ENCODE data around the gene GREM1. TPM values are rescaled to one million over a fixed set of nuclear protein-coding genes. Genes with fewer than 3 reads are reported as not detected.

Gene GREM1
- total and polyA plus RNA-seq, 2 of the 8 experiments (the other 6 are each of a cell fraction or from before 2014, with no cell fraction given) = 0.12 to 1.1 TPM

- no peak overlapping the region for H4K91ac ChIP-seq (replicated peaks; ENCODE audit: insufficient read length, low read length)
- H2BK12ac ChIP-seq (ENCODE audit: low read depth, low read length) = no peak overlapping the region
- H3K36me3 ChIP-seq (ENCODE audit: control insufficient read depth in 2 of 4, insufficient read depth in 4 of 4, low read length in 3 of 4) = no peaks in the 10 kb centered on the region
- no peak overlapping the region for H3K9ac ChIP-seq (replicated peaks in 1 of 4; ENCODE audit: extremely low read depth in 1 of 4, low read depth in 3 of 4, low read length in 3 of 4)
- H2AK5ac ChIP-seq (ENCODE audit: low read depth, low read length) = no peak overlapping the region
- CTCF ChIA-PET (ENCODE audit: partially characterized antibody) = interaction anchor here (1.0 kb wide), 3 partner anchors 9 to 96 kb away, joined by 4 to 9 read pairs (median 4); no protein-coding TSS in a partner anchor
- H3K9me3 ChIP-seq (ENCODE audit: insufficient read depth in 2 of 2, low read depth in 1 of 2, low read length in 1 of 2) = no peaks in the 10 kb centered on the region
- peaks cover 0 to 4% (median 1%) of the 10 kb centered on the region in 4 experiments; a peak in 2 of 7 replicates for H3K4me1 ChIP-seq (replicated peaks in 1 of 4; ENCODE audit: control insufficient read depth in 3 of 4, insufficient read depth in 4 of 4, low read length in 3 of 4)
- H2BK20ac ChIP-seq (ENCODE audit: low read length) = no peak overlapping the region
- H3K23me2 ChIP-seq (ENCODE audit: low read depth, low read length) = 0 out of 2 replicates have a peak, but pooled peaks cover 1% of the 10 kb centered on the region
- H2BK120ac ChIP-seq (replicated peaks; ENCODE audit: low read depth, low read length) = no peak overlapping the region
- H3K4ac ChIP-seq (replicated peaks; ENCODE audit: insufficient read length, low read depth, low read length) = no peak overlapping the region
- POLR2A ChIA-PET (ENCODE audit: partially characterized antibody) = no interaction called here
- no peak overlapping the region for H3K4me2 ChIP-seq (ENCODE audit: insufficient read depth in 1 of 2, low read depth in 2 of 2, low read length in 2 of 2)
- no peak overlapping the region for H3K18ac ChIP-seq (ENCODE audit: extremely low read depth, low read length)
- no peak overlapping the region for H3K14ac ChIP-seq (ENCODE audit: insufficient read length)
- no peak overlapping the region for H3K4me3 ChIP-seq (ENCODE audit: extremely low read depth in 1 of 4, insufficient read depth in 2 of 4, low read depth in 3 of 4, low read length in 4 of 4)
- DNase-seq (ENCODE audit: low read depth in 1 of 2, low spot score in 2 of 2) (no peak), FAIRE-seq (no peak)
- 0 out of 2 replicates have a peak overlapping the region, but pooled peaks have one; percentile 47 for H2AFZ ChIP-seq (ENCODE audit: low read length)
- no peaks in the 10 kb centered on the region for H3K79me2 ChIP-seq (ENCODE audit: control insufficient read depth in 1 of 2, insufficient read depth in 2 of 2, low read length in 2 of 2)
- H3K79me1 ChIP-seq (ENCODE audit: low read depth, low read length) = no peaks in the 10 kb centered on the region
- no peak overlapping the region for H3K56ac ChIP-seq (replicated peaks; ENCODE audit: insufficient read length, low read depth, low read length)
- 94% methylated on average over 4 of the region's 4 CpGs; no CpG with 5 or more reads in 1 of the 2 experiments for whole genome bisulfite sequencing, 2 experiments (ENCODE audit: extremely low coverage in 1 of 2, insufficient coverage in 1 of 2, insufficient read length in 1 of 2, insufficient replicate concordance in 2 of 2, low coverage in 1 of 2, low lambda C conversion rate in 2 of 2, missing lambda C conversion rate in 1 of 2)
- no peak overlapping the region for H2BK15ac ChIP-seq (ENCODE audit: low read length)
- no peak overlapping the region for H3K27ac ChIP-seq (ENCODE audit: low read depth, low read length)
- no peak overlapping the region for H3K23ac ChIP-seq (ENCODE audit: insufficient read length)
- H4K5ac ChIP-seq (ENCODE audit: insufficient read length, low read depth, low read length) = no peak overlapping the region
- H2BK5ac ChIP-seq (ENCODE audit: low read depth, low read length) = no peak overlapping the region
- no peaks in the 10 kb centered on the region for H3K27me3 ChIP-seq (replicated peaks in 1 of 4; ENCODE audit: control insufficient read depth in 3 of 4, extremely low read depth in 1 of 4, insufficient read depth in 3 of 4, low read length in 3 of 4)
- peak; percentile 64 for TF ChIP-seq MAX (IDR thresholded peaks at IDR 0.05)
- no peak for TF ChIP-seq RXRA (IDR thresholded peaks at IDR 0.05; ENCODE audit: insufficient read depth, low read depth, low read length)
- no peak overlapping the region for H4K8ac ChIP-seq (ENCODE audit: extremely low read depth, insufficient read depth, low read length)
- H4K20me1 ChIP-seq (replicated peaks in 1 of 2; ENCODE audit: control insufficient read depth in 1 of 2, insufficient read depth in 2 of 2, low read length in 2 of 2) = no peaks in the 10 kb centered on the region
Observed at GRCh38 chr15:32747921-32748342, 30.1 kb downstream of the GREM1 start.

All from H1 (cell line).